ENCODE data around the gene TEKT5.

- TF ChIP-seq, protein P1, sequence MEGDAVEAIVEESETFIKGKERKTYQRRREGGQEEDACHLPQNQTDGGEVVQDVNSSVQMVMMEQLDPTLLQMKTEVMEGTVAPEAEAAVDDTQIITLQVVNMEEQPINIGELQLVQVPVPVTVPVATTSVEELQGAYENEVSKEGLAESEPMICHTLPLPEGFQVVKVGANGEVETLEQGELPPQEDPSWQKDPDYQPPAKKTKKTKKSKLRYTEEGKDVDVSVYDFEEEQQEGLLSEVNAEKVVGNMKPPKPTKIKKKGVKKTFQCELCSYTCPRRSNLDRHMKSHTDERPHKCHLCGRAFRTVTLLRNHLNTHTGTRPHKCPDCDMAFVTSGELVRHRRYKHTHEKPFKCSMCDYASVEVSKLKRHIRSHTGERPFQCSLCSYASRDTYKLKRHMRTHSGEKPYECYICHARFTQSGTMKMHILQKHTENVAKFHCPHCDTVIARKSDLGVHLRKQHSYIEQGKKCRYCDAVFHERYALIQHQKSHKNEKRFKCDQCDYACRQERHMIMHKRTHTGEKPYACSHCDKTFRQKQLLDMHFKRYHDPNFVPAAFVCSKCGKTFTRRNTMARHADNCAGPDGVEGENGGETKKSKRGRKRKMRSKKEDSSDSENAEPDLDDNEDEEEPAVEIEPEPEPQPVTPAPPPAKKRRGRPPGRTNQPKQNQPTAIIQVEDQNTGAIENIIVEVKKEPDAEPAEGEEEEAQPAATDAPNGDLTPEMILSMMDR (IDR thresholded peaks at IDR 0.05) = no peak
- TF ChIP-seq POLR2A (IDR thresholded peaks at IDR 0.05) = no peak
Measured at GRCh38 chr16:10599626-10600025, 95.1 kb downstream of the TEKT5 start.
